HL-60/S4 (cell line): ENCODE data around the gene PPP1R13B.
"Not testable (repeated sequence)": the region's sequence is repeated elsewhere in the genome, so short reads cannot be mapped to it uniquely, and the experiment has no call there.

Experiments used
- in situ Hi-C: fragments of 300-500 bp; cut with MboI; formaldehyde crosslinking; loops from 2 replicates; pipeline ENCODE4 v1.14.3; 2022; ENCODE audit warnings: low sequenced_read_pairs

PPP1R13B gene

DNA sequence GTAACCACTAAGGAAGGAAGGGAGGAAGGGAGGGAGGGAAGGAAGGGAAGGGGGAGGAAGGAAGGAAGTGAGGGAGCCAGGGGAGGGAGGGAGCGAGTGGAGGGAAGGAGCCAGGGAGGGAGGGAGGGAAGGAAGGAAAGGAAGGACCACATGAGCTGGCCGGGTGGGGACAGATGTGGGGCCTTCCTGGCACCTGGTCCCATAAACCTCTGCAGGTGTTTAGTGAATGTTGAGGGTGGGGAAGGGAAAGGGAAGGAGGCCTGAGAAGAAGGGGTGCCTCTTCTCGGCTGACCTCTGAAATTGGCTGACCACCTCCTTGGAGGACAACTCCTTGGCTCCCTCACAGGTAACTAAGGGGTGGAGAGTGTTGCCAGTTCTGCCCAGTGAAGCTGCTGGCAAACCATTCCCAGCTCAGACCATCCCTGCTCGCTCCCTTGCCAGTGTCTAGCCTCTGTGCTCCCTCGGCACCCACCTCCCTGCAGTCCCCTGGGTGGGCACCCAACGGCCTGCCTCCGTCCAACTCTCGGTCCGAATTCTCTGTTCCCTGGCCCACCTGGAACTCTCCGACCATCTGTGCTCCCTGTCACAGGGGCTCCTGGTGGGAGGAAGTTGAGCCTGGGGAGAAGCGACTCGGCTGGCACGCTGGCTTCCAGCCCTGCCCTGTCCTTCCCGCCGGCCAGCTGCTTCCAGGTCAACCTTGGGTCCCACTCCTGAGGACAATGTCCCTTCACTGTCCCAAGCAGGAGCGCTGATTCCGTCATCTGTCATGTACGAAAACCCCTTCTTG is 12.2 kb upstream of the PPP1R13B start:
- in situ Hi-C loops, result no loop called here

DNA sequence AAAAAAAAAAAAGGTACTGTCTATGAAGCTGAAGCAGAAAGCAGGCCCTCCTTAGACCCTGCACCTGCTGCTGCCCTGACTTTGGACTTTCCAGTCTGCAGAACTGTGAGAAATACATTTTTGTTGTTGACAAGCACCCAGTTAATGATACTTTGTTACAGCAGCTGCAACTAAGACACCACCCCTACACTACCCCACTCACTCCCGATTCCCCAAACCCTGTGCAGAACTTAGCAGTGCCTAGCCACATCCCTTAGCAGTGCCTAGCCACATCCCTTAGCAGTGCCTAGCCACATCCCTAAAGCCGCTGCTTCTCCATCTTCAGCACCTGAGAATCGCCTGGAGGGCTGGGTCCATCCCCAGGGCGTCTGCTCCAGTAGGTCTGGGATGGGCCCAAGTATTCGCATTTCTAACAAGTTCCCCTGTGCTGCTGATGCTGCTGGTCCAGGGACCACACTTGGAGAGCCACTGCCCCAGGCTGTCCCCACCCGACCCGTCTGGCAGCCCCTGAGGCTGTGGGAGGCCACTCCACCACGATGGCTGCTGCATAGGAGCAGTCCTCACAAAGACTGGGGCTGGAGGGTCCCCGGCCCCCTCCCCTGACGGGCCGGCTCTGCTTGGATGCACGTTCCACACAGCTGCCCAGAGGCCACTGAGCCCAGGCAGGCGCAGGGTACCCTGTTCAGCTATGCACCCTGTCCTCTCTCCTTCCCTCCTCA is 10.8 kb upstream of the PPP1R13B start:
- in situ Hi-C loops, result no loop called here

DNA sequence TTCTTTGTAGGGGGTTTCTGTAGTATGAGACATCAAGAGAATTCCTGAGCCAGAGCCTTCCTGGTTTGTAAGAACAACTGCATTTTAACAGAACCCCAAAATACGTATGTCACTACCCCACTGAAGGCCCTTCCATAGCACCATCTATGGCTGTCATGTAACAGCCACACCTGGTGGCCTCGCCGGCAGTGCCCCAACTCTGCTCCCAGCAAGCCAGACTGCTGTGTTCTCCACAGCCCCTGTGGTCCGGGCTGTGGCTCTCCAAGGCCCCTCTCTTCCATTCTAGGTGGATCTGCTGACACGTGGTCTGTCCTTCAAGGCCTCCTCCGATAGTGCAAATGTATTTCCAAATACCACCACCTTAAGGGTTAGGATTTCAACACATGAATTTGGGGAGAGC is 9.9 kb upstream of the PPP1R13B start:
- in situ Hi-C loops, result no loop called here

DNA sequence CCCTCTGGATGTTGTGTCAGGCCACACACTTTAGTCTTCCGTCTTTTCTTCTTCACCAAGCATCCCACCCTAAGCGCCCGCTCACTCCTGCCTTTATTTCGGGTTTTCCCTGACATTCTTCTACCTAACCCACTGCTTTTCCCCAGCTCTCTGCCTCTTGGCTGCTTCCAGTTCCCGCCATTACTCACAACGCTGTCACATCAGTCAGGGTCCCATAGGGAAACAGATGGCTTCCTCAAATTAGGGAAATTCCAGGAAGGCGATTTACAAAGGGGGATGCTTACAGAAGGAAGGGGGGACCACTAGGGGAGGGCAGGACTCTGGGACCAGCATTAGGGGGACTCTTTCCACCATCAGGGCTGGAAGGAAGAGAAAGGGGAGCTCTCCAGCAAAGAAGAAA is 9.2 kb upstream of the PPP1R13B start:
- in situ Hi-C loops, result no loop called here

DNA sequence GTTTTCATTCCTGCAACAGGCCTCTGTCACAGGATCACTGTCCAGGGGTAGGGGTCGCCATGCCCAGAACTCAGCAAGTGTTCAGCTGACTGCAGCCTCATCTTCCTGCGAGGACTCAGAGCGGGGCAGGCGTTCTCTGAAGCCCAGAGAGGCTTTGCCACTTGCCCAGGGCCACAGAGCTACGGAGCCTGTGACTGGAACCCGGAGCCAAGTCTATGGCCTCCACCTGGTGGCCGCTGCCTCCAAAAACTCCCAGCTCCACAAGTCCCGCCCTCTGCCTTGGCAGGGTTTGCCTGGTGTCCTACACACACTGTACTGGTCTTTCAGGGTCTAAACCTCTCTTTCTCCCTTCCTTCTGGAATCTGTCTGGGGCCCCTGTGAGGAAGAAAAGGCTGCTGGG is 8.7 kb upstream of the PPP1R13B start:
- in situ Hi-C loops, result no loop called here

DNA sequence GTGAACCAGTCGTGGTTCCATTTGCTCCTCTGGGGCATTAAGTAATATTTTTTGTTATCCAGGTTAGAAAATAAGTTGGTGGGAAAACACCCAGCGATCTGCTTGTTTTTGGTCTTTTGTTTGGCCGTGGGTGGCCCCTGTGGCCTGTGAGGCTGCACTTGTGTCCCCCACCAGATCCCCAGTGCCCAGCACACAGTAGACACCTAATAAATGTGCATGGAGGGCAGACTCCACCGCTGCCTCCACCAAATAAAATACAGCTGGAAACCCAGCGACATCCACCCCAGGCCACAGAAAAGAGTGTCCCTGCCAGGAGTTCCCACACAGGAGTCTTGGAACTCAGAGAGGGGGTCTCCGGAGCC is 8.3 kb upstream of the PPP1R13B start:
- in situ Hi-C loops, result no loop called here

DNA sequence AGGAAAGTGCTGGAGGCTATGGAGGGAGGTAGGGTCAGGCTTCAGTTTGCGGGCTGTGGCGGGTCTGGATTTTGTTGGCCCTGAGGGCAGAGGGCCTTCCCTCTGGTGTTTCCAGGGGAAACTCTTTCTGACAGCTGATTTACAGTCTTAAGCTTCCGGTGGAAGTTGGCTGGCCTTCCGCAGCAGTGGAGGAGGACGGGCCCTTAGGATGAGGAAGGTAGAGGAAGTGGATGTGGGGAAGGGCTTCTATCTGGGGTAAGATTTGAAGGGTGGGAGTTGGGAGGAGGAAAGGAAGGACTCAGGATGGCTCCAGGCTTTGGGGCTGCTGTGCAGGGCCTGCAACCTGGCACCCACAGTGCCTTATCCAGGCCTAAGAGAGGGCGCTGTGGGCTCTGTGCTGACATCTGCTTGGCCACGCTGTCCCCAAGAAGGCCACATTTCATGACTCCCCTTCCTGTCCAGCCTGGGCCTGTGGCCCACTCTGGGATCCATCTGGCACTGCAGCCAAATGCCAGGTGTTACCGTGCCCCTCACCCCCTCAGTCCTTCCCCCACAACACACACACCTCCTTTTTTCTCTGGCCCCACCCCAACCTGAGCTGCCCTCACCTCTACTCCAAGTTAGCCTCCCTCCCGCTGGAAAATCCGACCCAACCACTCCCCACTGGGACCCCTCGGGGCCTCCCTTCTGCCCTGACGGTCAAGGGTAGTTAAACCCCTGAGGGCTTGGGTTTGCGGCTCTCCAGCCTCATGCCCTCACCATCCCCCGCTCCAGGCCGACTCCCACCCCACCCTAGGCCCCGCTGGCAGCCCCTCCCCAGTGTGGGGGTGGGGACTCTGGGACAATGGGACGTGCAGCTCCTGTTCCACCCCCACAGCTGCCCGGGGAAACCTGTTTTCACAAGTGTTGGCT is 7.7 kb upstream of the PPP1R13B start:
- in situ Hi-C loops, result no loop called here

DNA sequence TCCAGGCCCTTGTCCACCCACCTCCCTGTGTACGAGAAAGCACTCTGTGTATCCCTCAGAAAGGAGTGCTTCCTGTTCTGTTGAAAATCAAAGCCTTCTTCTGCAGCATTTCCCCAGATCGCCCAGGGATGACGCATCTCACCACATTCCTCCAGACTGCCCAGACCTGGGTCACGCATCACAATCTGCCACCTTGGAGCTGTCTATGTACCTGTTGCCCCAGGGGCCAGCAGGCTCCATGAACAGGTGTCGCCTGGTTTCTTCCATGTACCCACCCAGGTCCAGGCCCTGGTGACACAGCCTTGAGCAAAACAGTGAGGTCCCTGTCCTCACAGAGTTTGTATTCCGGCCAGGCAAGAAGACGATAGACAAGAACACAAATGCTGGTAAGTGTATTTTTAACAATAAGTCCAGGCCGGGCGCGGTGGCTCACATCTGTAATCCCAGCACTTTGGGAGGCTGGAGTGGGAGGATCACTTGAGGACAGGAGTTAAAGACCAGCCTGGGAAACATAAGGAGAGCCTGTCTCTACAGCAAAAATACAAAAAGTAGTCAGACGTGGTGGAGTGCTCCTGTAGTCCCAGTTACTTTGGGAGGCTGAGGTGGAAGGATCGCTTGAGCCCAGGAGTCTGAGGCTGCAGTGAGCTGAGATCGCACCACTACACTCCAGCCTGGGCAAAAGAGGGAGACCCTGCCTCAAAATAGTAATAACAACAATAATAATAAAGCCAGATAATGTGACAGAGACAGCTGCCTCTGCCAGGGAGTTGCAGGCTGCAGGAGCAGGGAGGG is 6.8 kb upstream of the PPP1R13B start:
- in situ Hi-C loops, result no loop called here

DNA sequence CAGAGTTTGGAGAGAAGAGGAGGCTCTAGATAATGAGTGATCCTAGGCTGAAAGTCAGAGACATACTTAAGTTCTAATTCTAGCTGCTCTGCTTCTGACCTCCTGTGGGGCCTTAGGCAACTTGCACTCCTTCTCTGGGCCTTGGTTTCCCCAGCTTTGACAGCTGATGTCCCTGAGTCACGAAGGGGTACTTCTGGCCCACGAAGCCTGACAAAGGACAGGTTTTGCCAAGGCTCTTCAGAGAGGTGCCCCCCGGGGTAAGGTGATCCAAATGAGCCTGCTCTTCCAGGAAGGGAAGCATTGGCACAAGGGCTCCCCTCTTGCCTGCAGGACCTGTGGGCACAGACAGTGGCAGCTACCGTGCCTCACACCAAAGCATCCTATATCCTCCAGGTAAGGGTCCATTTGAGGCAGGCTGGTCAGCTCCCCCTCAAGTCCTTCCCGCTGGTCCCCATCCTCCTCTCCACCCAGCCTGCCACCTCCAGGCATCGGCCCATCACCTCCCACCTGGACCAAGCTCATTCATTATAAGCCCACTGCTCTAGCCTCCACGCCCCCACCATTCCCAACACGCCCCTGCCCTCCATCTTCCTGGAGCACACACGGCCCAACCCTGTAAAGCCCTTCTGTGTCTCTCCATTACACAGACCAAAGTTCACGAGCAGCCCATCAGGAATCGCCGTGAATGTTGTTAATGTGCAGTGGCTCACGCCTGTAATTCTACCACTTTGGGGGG is 1.9 kb upstream of the PPP1R13B start:
- in situ Hi-C loops, result no loop called here

DNA sequence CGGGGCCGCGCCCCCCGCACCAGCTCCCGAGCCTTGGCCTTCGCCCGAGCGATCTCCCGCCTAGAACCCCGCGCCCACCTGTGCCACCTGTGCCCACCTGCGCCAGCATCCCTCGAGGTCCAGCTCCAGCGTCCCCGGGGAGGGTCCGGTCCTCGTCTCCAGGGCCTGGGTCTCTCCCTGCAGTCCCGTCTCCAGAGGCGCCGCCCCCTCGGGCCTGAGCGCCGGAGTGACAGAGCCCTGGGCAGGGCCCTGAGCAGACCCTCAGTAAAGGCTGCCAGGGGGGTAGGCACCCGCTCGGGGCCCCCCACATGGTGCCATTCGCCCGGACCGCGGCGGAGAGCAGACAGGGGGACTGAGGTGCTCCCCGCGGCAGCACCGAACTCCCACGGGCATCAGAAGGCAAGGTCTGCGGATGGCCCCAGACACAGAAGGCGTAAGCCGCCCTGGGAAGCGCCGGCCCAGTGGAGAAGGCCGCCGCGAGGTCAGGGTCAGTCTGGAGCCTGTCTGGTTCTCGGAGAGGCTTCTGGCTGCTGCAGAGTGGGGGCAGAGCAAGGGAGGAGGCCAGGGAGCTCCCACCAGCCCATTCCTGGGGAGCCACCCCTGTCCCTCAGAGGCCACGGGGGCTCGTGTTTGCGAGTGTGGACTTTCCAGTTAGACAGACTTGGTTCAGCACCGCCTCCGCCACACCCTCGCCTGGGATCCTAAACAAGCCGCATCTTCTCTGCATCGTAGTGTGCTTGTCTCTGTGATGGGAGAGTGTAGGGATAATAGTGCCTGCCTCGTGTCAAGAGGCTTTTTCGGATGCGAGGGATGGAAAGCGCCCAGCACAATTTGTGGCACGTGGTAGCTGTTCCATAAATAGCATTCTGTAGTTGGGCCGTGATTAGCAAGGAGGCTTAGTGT is 1.1 kb upstream of the PPP1R13B start:
- in situ Hi-C loops, result no loop called here

DNA sequence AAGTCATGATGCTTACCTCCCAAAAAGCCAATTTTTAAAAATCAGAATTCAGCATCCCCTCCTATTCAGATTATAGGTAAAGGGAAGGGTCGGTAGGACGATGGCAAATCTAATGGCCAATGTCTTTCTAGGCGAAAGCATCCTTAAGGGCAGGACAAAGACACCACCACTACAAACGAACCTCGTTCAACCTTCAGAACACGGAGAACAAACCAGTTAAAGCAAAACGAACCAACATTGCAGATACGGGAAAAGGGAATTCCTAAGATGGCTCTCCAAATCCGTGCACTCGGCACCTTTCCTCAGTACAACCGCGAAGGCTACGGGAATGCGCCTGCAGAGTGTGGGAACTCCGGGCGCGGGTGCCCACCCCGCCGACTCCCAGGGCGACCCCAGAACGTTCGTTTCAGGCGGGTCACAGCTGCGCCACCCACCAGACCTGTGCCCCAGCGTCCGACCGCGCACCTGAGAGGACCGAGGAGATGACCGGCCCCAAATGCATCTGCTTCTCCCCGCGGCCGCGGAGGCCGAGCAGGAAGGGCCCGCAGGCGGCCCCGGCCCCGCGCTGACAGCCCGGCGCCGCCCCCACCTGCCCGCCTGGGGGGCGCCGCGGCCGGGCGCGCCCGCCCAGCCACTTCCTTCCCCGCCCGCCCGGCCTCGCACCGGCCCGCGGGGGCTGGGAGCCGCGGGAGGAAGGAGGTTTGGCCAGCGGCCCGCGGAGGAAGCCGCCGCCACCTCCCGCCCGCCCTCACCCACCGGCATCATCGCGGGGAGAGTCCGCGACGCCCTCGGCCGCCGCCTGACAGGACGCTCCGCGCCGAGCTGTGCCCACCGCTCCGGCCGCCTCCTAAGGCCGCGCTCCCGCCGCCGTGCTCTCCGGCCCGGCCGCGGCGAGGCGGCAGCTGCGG is 578 bp downstream of the PPP1R13B start:
- in situ Hi-C loops, result no loop called here

DNA sequence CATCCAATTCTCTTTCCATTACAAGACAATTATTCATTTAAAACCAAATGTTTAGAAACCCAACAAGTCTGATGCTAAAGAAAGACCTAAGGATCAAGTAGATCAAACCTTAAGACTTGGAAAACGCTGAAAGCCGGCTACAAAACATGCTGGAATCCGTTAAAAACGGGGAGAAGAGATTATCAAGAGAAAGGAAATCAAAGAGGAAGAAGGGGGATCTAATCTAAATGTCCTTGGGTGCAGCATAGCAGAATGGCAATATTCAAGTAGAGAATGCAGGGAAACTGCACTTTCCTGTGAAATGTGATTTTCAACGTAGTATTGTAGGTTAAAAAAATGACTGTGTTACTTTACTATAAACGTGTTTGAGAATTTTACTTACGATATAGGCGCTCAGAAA is 1.3 kb downstream of the PPP1R13B start:
- in situ Hi-C loops, result no loop called here

DNA sequence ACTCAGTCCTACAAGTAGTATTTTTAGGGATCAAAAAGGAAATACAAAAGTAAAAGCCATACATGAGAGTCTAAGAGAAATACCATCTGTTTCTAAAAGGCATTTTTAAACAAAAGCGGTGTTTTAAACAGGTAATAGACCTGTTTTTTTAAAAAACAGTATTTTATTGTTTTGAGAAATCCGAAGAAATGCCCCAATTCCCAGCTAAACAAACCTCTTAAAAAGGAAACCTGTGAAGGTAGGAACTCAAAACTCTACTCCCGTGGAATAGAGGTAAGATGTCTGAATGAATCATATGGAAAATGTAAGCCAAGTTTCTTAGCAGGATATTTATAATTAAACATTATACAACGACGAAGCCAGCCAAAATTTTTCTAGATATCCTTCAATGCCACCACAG is 2.0 kb downstream of the PPP1R13B start:
- in situ Hi-C loops, result no loop called here

DNA sequence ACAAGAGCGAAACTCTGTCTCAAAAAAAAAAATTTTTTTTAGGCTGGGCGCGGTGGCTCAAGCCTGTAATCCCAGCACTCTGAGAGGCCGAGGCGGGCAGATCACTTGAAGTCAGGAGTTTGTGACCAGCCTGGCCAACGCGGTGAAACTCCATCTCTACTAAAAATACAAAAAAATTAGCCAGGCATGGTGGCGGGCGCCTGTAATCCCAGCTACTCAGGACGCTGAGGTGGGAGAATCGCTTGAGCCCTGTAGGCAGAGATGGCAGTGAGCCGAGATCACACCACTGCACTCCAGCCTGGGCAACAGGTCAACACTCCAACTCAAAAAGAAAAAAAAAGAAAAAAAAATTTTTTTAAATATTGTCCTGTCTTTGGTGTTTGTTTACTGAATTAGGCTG is 6.1 kb downstream of the PPP1R13B start:
- in situ Hi-C loops, result not testable (repeated sequence)

DNA sequence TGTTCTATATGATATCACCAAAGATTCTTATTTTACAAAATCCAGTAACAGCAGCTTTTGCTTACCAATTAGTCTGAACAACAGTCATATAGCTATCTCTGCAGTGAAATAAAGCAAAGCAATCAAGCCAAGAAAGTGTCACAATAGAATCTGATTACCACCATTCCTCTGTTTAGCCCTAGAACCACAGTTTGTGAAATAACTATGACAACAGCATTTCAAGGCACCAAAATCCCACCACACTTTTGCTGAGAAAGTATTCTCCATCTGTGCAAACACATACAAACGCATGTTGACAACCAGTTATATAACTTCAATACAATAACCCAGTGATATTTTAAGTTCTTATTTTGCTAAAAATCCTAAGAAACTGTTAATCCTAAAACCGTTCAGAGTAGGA is 7.4 kb downstream of the PPP1R13B start:
- in situ Hi-C loops, result no loop called here

DNA sequence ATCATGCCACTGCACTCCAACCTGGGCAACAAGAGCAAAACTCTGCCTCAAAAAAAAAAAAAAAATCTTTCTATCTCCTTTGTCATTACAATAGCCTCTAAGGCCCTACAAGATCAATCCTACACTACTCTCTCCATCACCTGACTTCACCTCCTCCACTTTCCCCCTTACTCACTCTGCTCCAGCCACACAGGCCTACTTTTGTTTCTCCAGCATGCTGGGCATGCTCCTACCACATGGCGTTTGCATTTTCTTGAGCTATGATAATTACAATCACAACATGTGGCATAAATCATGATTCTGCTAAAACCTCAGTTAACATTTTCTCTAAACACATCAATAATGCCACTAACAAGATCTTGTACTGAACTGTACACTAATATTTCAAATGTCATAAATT is 7.8 kb downstream of the PPP1R13B start:
- in situ Hi-C loops, result no loop called here

DNA sequence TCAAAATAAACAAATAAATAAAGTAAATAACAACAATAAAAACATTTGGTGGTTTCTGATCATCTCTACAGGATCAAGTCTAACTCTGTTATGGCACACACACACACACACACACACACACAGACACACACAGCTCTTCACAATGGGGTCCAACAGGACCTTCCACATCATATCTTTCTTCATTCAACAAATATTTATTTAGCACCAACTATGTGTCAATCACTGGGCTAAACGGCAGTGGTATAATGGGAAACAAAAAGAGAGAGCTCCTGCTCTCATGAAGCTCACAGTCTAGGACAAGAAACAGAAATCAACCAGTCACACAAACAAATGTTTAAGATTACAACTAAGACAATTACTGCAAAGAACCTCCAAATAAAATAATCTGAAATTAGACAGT is 9.3 kb downstream of the PPP1R13B start:
- in situ Hi-C loops, result no loop called here
